Thyroid gland (tissue), 4 donors: ENCODE results near the gene WDPCP. TPM values are rescaled to one million over a fixed set of nuclear protein-coding genes. Genes with fewer than 3 reads are reported as not detected.

Experiments
- DNase-seq, 2 donors: peaks; one replicate each; pipeline ENCODE4 v3.0.0-alpha.2; 2019
- H3K27ac ChIP-seq, 3 donors: fragments of 200-600 bp; sonication (generic); 1 replicate in 2 of 3; 2 replicates in 1 of 3; pipeline ENCODE4 v1.5.1; 2016 to 2019; ENCODE audit warnings: mild to moderate bottlenecking in 1 of 3, moderate library complexity in 1 of 3
- H3K27me3 ChIP-seq: fragments of 200-600 bp; sonication (generic); one replicate; pipeline ENCODE4 v1.5.1; 2019
- H3K36me3 ChIP-seq, 2 donors: fragments of 200-600 bp; sonication (generic); one replicate each; pipeline ENCODE4 v1.5.1; 2016 to 2019
- H3K4me1 ChIP-seq, 2 donors: fragments of 200-600 bp; sonication (generic); one replicate each; pipeline ENCODE4 v1.5.1; 2017 to 2019
- H3K4me3 ChIP-seq, 3 donors: fragments of 200-600 bp; sonication (generic); replicated peaks in 1 of 3; 1 replicate in 2 of 3; 2 replicates in 1 of 3; pipeline ENCODE4 v1.5.1; 2016; ENCODE audit warnings: mild to moderate bottlenecking in 1 of 3
- H3K9me3 ChIP-seq: fragments of 200-600 bp; sonication (generic); one replicate; pipeline ENCODE4 v1.5.1; 2017
- CTCF ChIP-seq, 6 experiments: fragments of 200-600 bp in 3 of 6; fragments of 450-650 bp in 3 of 6; sonication (generic) in 3 of 6; IDR thresholded peaks; one replicate each; pipeline ENCODE4 v1.5.1; 2016 to 2019; ENCODE audit warnings: antibody characterized with exemption in 6 of 6, mild to moderate bottlenecking in 2 of 6, inconsistent platforms in 1 of 6, moderate library complexity in 1 of 6
- POLR2A ChIP-seq, 2 donors: fragments of 450-650 bp; IDR thresholded peaks; one replicate each; pipeline ENCODE4 v1.6.1; 2017; ENCODE audit warnings: antibody characterized with exemption in 2 of 2, mild to moderate bottlenecking in 2 of 2, moderate library complexity in 1 of 2
- WGBS, 2 donors: methylation state at CpG; one replicate each; pipeline ENCODE4 v1.1.5; 2017; 5-methylcytosine and 5-hydroxymethylcytosine counted together
- intact Hi-C: fragments of 100-400 bp; cut with DNase I; formaldehyde crosslinking; loops from one replicate; pipeline ENCODE4 v1.15.1; 2023
- total RNA-seq, 4 donors: library from RNA; depleted of rRNA; stranded (reverse); fragments of >200 nt; gene quantifications; one replicate each; pipeline ENCODE4 v1.2.3, GENCODE V29; 2016

The WDPCP gene
- total RNA-seq, 4 donors from 2014 or later, result 18.3 to 33.1 (median 22.0) TPM

GRCh38 chr2:63591566-63592175, 3.4 kb upstream of the WDPCP start:
- intact Hi-C loops, result no loop called here
- H3K9me3 ChIP-seq, result no peaks in the 10 kb centered on the region
- no peak overlapping the region for H3K27ac ChIP-seq
- H3K4me1 ChIP-seq, result peaks cover 8 to 16% of the 10 kb centered on the region in 2 donors
- peaks cover 6 to 9% of the 10 kb centered on the region in 2 donors for H3K36me3 ChIP-seq
- H3K4me3 ChIP-seq, result no peak overlapping the region
- 90 to 91% methylated on average over 3 of the region's 3 CpGs for WGBS, 2 donors
- TF ChIP-seq POLR2A (IDR thresholded peaks at IDR 0.05), result no peak
- TF ChIP-seq CTCF (IDR thresholded peaks at IDR 0.05), result no peak
- H3K27me3 ChIP-seq, result no peaks in the 10 kb centered on the region
- no peak for DNase-seq

- Histone ChIP-seq H3K36me3 (peaks cover 2% of the 10 kb centered on the region in 2 donors), H3K9me3 (no peaks in the 10 kb centered on the region), H3K27me3 (no peaks in the 10 kb centered on the region), H3K4me1 (peaks cover 8 to 16% of the 10 kb centered on the region in 2 donors), H3K4me3 (no peak overlapping the region), H3K27ac (no peak overlapping the region)
- 61 to 62% methylated on average over 3 of the region's 3 CpGs for WGBS, 2 donors
- DNase-seq, result no peak
- intact Hi-C loops, result no loop called here
- TF ChIP-seq CTCF (IDR thresholded peaks at IDR 0.05) (no peak), POLR2A (IDR thresholded peaks at IDR 0.05) (no peak)
These were observed 2.5 kb upstream of the WDPCP start for GRCh38 chr2:63590626-63591408.

- Histone ChIP-seq H3K4me3 (peak overlapping the region; percentile 31 to 70 (median 69)), H3K9me3 (no peaks in the 10 kb centered on the region), H3K36me3 (no peaks in the 10 kb centered on the region), H3K4me1 (peaks cover 8 to 16% of the 10 kb centered on the region in 2 donors), H3K27me3 (no peaks in the 10 kb centered on the region), H3K27ac (peak overlapping the region; percentile 24 to 84 (median 77))
- WGBS, 2 donors, result 5% methylated on average over 24 to 26 of the region's 26 CpGs
- intact Hi-C loops, result no loop called here
- no peak for DNase-seq
- TF ChIP-seq POLR2A (IDR thresholded peaks at IDR 0.05) (no peak), CTCF (IDR thresholded peaks at IDR 0.05) (no peak)
These were observed 1.1 kb upstream of the WDPCP start for GRCh38 chr2:63589148-63589958.

GRCh38 chr2:63587814-63588384, 378 bp downstream of the WDPCP start:
- no peak for DNase-seq
- intact Hi-C loops, result no loop called here
- Histone ChIP-seq H3K4me3 (peak overlapping the region; percentile 13 to 70 (median 41)), H3K4me1 (peaks cover 8 to 16% of the 10 kb centered on the region in 2 donors), H3K27ac (peak overlapping the region; percentile 42 to 84 (median 77)), H3K27me3 (no peaks in the 10 kb centered on the region), H3K9me3 (no peaks in the 10 kb centered on the region), H3K36me3 (no peaks in the 10 kb centered on the region)
- WGBS, 2 donors, result 0 to 2% methylated on average over 21 to 29 of the region's 33 CpGs
- no peak for TF ChIP-seq CTCF (IDR thresholded peaks at IDR 0.05)
- no peak for TF ChIP-seq POLR2A (IDR thresholded peaks at IDR 0.05)
